Prostate gland (tissue), 2 donors: ENCODE measurements around the gene DIP2B. TPM values are rescaled to one million over a fixed set of nuclear protein-coding genes. Genes with fewer than 3 reads are reported as not detected.
"Not testable (repeated sequence)": the region's sequence is repeated elsewhere in the genome, so short reads cannot be mapped to it uniquely, and the experiment has no call there.

ENCODE experiments used
- DNase-seq: peaks from one replicate; pipeline ENCODE4 v3.0.0-alpha.2; 2019; ENCODE audit warnings: low spot score
- H3K27ac ChIP-seq, 2 donors: fragments of 200-600 bp; sonication (generic); 2 replicates each; pipeline ENCODE4 v1.5.1; 2017 to 2019
- H3K27me3 ChIP-seq: fragments of 200-600 bp; sonication (generic); replicated peaks from 2 replicates; pipeline ENCODE4 v1.5.1; 2019; ENCODE audit not compliant: insufficient read depth
- H3K36me3 ChIP-seq, 2 donors: fragments of 200-600 bp; sonication (generic); 1 replicate in 1 of 2; 2 replicates in 1 of 2; pipeline versions ENCODE4 v1.5.1 to v1.8.1; 2017 to 2019
- H3K4me1 ChIP-seq: fragments of 200-600 bp; sonication (generic); replicated peaks from 2 replicates; pipeline ENCODE4 v1.5.1; 2019
- H3K4me3 ChIP-seq, 2 donors: fragments of 200-600 bp; sonication (generic); 2 replicates each; pipeline ENCODE4 v1.5.1; 2017 to 2019
- H3K9me3 ChIP-seq: fragments of 200-600 bp; sonication (generic); 2 replicates; pipeline ENCODE4 v1.5.1; 2017
- CTCF ChIP-seq, 4 experiments: fragments of 200-600 bp in 2 of 4; fragments of 450-650 bp in 2 of 4; sonication (generic) in 2 of 4; IDR thresholded peaks; 1 replicate in 3 of 4; 2 replicates in 1 of 4; pipeline ENCODE4 v1.5.1; 2016 to 2019; ENCODE audit warnings: antibody characterized with exemption in 4 of 4, mild to moderate bottlenecking in 2 of 4, moderate library complexity in 2 of 4
- POLR2A ChIP-seq: fragments of 450-650 bp; IDR thresholded peaks from one replicate; pipeline ENCODE4 v1.6.1; 2016; ENCODE audit warnings: antibody characterized with exemption, mild to moderate bottlenecking
- POLR2AphosphoS5 ChIP-seq: sonication (generic); formaldehyde crosslinking; IDR thresholded peaks from one replicate; pipeline ENCODE4 v1.6.1; 2017; ENCODE audit warnings: antibody characterized with exemption
- WGBS: methylation state at CpG from one replicate; pipeline ENCODE4 v1.1.5; 2018; 5-methylcytosine and 5-hydroxymethylcytosine counted together
- intact Hi-C: fragments of 100-400 bp; cut with DNase I; formaldehyde crosslinking; loops from one replicate; pipeline ENCODE4 v1.14.2; 2022
- total RNA-seq, 2 donors: library from RNA; depleted of rRNA; stranded (reverse); fragments of >200 nt; gene quantifications; one replicate each; pipeline ENCODE4 v1.1.0, GENCODE V29; 2016

Gene DIP2B
- total RNA-seq, 2 donors from 2014 or later, result 23.2 to 56.3 TPM

GRCh38 chr12:50676756-50677155 is 172.0 kb downstream of the DIP2B start:
- no peak overlapping the region for H3K27ac ChIP-seq
- H3K4me3 ChIP-seq, result no peak overlapping the region
- no peak for DNase-seq
- TF ChIP-seq POLR2A (no peak), POLR2AphosphoS5 (no peak), CTCF (IDR thresholded peaks at IDR 0.05) (no peak)
- no peaks in the 10 kb centered on the region for H3K36me3 ChIP-seq
- no peaks in the 10 kb centered on the region for H3K27me3 ChIP-seq
- H3K9me3 ChIP-seq, result no peaks in the 10 kb centered on the region
- 92% methylated on average over 4 of the region's 4 CpGs for WGBS
- no peaks in the 10 kb centered on the region for H3K4me1 ChIP-seq
- intact Hi-C loops, result no loop called here

DNA sequence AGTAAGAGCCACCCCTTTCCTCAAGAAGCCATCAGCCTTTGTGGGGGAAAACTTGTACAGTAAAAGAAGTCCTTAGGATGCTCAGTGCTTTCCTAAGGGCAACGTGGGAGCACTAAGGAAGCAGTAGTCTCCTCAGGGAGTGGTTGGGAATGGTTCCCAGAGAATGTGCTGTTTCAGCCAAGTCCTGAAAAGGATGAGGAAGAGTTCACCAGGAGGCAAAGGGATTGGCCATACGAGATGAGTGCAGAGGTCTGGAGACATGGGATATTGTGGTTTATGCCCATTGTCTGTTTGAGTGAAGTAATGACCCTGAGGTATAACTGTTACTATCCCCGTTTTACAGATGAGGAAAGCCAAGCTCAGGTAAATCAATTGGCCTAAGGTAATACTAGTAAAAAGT is 173.1 kb downstream of the DIP2B start:
- Histone ChIP-seq H3K27ac (no peak overlapping the region), H3K4me3 (no peak overlapping the region), H3K4me1 (no peaks in the 10 kb centered on the region), H3K9me3 (no peaks in the 10 kb centered on the region), H3K27me3 (no peaks in the 10 kb centered on the region), H3K36me3 (peaks cover 0 to 2% of the 10 kb centered on the region in 2 donors)
- no peak for DNase-seq
- no peak for TF ChIP-seq POLR2A
- no peak for TF ChIP-seq CTCF (IDR thresholded peaks at IDR 0.05)
- TF ChIP-seq POLR2AphosphoS5, result no peak
- WGBS, result 31% methylated on average over 3 of the region's 3 CpGs
- intact Hi-C loops, result no loop called here

GRCh38 chr12:50678650-50679365 is 174.0 kb downstream of the DIP2B start:
- intact Hi-C loops, result no loop called here
- H3K4me1 ChIP-seq, result no peaks in the 10 kb centered on the region
- H3K36me3 ChIP-seq, result peaks cover 0 to 2% of the 10 kb centered on the region in 2 donors
- no peak for DNase-seq
- H3K27ac ChIP-seq, result no peak overlapping the region
- H3K4me3 ChIP-seq, result no peak overlapping the region
- H3K27me3 ChIP-seq, result no peaks in the 10 kb centered on the region
- no peaks in the 10 kb centered on the region for H3K9me3 ChIP-seq
- WGBS, result 82% methylated on average over 4 of the region's 4 CpGs
- no peak for TF ChIP-seq POLR2A

DNA sequence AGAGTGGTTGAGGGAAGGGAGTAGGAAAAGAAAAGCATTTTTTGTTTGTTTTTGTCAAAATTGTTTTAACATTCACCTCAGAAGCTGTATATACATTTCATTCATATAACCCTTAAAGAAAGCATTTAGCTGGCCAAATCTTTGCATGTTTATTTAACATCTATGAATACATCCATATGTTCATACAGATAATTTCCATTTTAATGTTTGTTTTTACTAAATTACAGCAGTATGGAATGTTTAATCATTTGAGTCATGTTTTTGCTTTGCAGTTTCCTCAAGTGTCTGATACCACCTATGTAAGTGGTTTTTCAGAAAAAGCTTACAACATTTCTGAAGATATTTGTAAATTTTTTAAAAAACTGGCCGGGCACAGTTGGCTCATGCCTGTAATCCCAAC is 174.8 kb downstream of the DIP2B start:
- no peaks in the 10 kb centered on the region for H3K9me3 ChIP-seq
- no peak for DNase-seq
- intact Hi-C loops, result no loop called here
- no peak for TF ChIP-seq CTCF (IDR thresholded peaks at IDR 0.05)
- no peak for TF ChIP-seq POLR2A
- TF ChIP-seq POLR2AphosphoS5, result no peak
- H3K4me1 ChIP-seq, result no peaks in the 10 kb centered on the region
- H3K27ac ChIP-seq, result no peak overlapping the region
- H3K4me3 ChIP-seq, result no peak overlapping the region
- peaks cover 0 to 2% of the 10 kb centered on the region in 2 donors for H3K36me3 ChIP-seq
- 95% methylated on average over 1 of the region's 1 CpG for WGBS
- H3K27me3 ChIP-seq, result no peaks in the 10 kb centered on the region

DNA sequence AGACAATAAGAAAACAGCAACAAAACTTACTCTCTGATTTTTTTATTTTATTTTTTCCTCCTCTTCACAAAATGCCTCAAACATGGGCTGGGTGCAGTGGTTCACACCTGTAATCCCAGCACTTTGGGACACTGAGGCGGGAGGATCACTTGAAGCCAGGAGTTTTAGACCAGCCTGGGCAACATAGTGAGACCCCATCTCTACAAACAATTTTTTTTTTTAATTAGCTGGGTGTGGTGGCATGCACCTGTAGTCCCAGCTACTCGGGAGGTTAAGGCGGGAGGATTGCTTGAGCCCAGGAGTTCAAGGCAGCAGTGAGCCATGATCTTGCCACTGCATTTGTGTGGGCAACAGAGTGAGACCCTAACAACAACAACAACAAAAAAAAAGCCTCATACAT is 176.3 kb downstream of the DIP2B start:
- H3K36me3 ChIP-seq, H3K4me1 ChIP-seq, DNase-seq, H3K27ac ChIP-seq, H3K4me3 ChIP-seq, intact Hi-C loops, H3K9me3 ChIP-seq, H3K27me3 ChIP-seq: not testable (repeated sequence)
- 95% methylated on average over 3 of the region's 3 CpGs for WGBS

GRCh38 chr12:50685641-50686040 is 180.9 kb downstream of the DIP2B start:
- H3K4me3 ChIP-seq, result no peak overlapping the region
- no peaks in the 10 kb centered on the region for H3K9me3 ChIP-seq
- H3K27ac ChIP-seq, result no peak overlapping the region
- DNase-seq, result no peak
- H3K27me3 ChIP-seq, result no peaks in the 10 kb centered on the region
- intact Hi-C loops, result no loop called here
- TF ChIP-seq POLR2AphosphoS5 (no peak), POLR2A (no peak), CTCF (IDR thresholded peaks at IDR 0.05) (no peak)
- H3K36me3 ChIP-seq, result peaks cover 0 to 2% of the 10 kb centered on the region in 2 donors
- WGBS, result 84% methylated on average over 1 of the region's 1 CpG
- H3K4me1 ChIP-seq, result no peaks in the 10 kb centered on the region
